H1 (cell line): ENCODE measurements around the gene KRT80. TPM values are rescaled to one million over a fixed set of nuclear protein-coding genes. Genes with fewer than 3 reads are reported as not detected.

ENCODE experiments used
- EZH2 ChIP-seq: fragments of 200-600 bp; sonication (generic); IDR thresholded peaks from 2 replicates; pipeline ENCODE4 v1.7.1; 2012; ENCODE audit warnings: low read depth, mild to moderate bottlenecking, moderate library complexity, low read length, inconsistent platforms; ENCODE audit not compliant: severe bottlenecking
- polyA plus RNA-seq, 7 experiments: library from polyadenylated mRNA; depleted of rRNA in 3 of 7; stranded (reverse) in 5 of 7; unstranded in 2 of 7; fragments of >200 nt in 5 of 7; fragments of 200-250 nt in 2 of 7; gene quantifications; 1 replicate in 5 of 7; 2 replicates in 1 of 7; 4 replicates in 1 of 7; pipeline versions ENCODE4 v1.2.1 to v1.2.3, GENCODE V29; 2011 to 2013; ENCODE audit warnings: missing spikeins in 2 of 7, mixed read lengths in 2 of 7
- total RNA-seq: library from RNA; stranded (reverse); fragmentation: NEBNext Ultra II Directional; extraction: Animal tissue kit (Norgen Biotek cat#: 25700); gene quantifications from 2 replicates; pipeline ENCODE4 v1.2.1, GENCODE V29; 2021

The KRT80 gene
- total and polyA plus RNA-seq, 2 of the 8 experiments (the other 6 are each of a cell fraction or from before 2014, with no cell fraction given): 0.05 TPM; not detected in 1

- TF ChIP-seq EZH2: no peak
These were observed 18.3 kb downstream of the KRT80 start (continued) for GRCh38 chr12:52173526-52173925.
